ENCODE data around the gene NT5DC2.

GRCh38 chr3:52528586-52529375 is 4.9 kb downstream of the NT5DC2 start:
- no peak for TF ChIP-seq CTCF (IDR thresholded peaks at IDR 0.05)
- no peak for TF ChIP-seq POLR2AphosphoS5 (IDR thresholded peaks at IDR 0.05)
- TF ChIP-seq POLR2A (IDR thresholded peaks at IDR 0.05), result no peak
- TF ChIP-seq EP300 (IDR thresholded peaks at IDR 0.05), result no peak
